Endothelial cell of umbilical vein (primary cell): Measurements from ENCODE around the gene GPRC5D.

ENCODE experiments used
- MYC ChIP-seq: IDR thresholded peaks from one replicate; pipeline ENCODE4 v1.6.1; 2011; ENCODE audit warnings: mild to moderate bottlenecking, low read depth, low read length
- POLR2AphosphoS5 ChIP-seq: IDR thresholded peaks from 2 replicates; pipeline ENCODE4 v1.6.1; 2012; ENCODE audit warnings: low read depth, mild to moderate bottlenecking, control low read depth, low read length, moderate library complexity; ENCODE audit not compliant: insufficient read depth

DNA sequence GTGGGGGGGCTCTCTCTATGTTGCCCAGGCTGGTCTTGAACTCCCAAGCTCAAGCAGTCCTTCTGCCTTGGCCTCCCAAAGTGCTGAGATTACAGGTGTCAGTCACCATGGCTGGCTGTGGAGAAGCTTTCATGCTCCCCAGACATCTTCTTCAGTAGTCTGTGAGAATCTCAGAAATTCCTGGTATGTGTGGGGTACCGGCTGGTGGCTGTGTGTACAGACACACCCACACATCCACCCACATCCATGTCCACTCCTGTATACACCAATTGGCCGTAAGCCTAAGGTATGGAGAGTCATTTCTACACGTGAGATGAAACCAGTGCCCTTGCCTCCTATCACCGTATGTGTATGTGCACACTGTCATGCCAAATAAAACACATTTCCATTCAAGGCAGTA is 27.8 kb downstream of the GPRC5D start:
- TF ChIP-seq POLR2AphosphoS5, result no peak
- no peak for TF ChIP-seq MYC
